Endothelial cell of umbilical vein (primary cell): ENCODE results near the gene UBE2B. TPM values are rescaled to one million over a fixed set of nuclear protein-coding genes. Genes with fewer than 3 reads are reported as not detected.

ENCODE experiments used
- Bru-seq: library from RNA; stranded (reverse); fragments of 400-500 nt; gene quantifications from one replicate; lab custom pipeline; 2021; lab: Mats Ljungman, UMichigan
- BruChase-seq, 2 experiments: library from RNA; stranded (reverse); fragments of 400-500 nt; gene quantifications; one replicate each; lab custom pipeline; 2021; lab: Mats Ljungman, UMichigan
- BruUV-seq: library from RNA; stranded (reverse); fragments of 400-500 nt; replicated peaks from 2 replicates; lab custom pipeline; 2021; lab: Mats Ljungman, UMichigan
- CTCF ChIA-PET: fragments of 300-600, 350-600 bp; sonication (Branson Sonifier 250); formaldehyde crosslinking; loops from one replicate; lab custom pipeline; 2021; ENCODE audit warnings: antibody characterized with exemption, inconsistent platforms; lab: Charles Lee
- POLR2A ChIA-PET: fragments of 300-600, 350-600 bp; sonication (Branson Sonifier 250); formaldehyde crosslinking; loops from one replicate; lab custom pipeline; 2021; ENCODE audit warnings: antibody characterized with exemption, inconsistent platforms; lab: Charles Lee
- DNase-seq: peaks from one replicate; pipeline ENCODE4 v3.0.0-alpha.2; 2011; ENCODE audit warnings: low read depth, low spot score
- FAIRE-seq: peaks from 2 replicates; lab custom pipeline; 2011; peaks lifted over from hg19 to GRCh38; lab: Jason Lieb, UNC
- H2AFZ ChIP-seq: 2 replicates; pipeline ENCODE4 v1.6.0; 2012; ENCODE audit warnings: low read depth, low read length, control low read depth, inconsistent platforms
- H3K27ac ChIP-seq: 2 replicates; pipeline ENCODE4 v1.5.1; 2011; ENCODE audit warnings: low read depth, mild to moderate bottlenecking, control low read depth, low read length, moderate library complexity; ENCODE audit not compliant: insufficient read depth
- H3K27me3 ChIP-seq, 2 experiments: 2 replicates each; pipeline versions ENCODE4 v1.6.0 to v1.6.1; 2011; ENCODE audit warnings: low read length in 2 of 2, mixed read lengths in 1 of 2; ENCODE audit not compliant: control insufficient read depth in 2 of 2, insufficient read depth in 2 of 2
- H3K36me3 ChIP-seq, 2 experiments: 2 replicates in 1 of 2; 3 replicates in 1 of 2; pipeline ENCODE4 v1.5.1; 2011; ENCODE audit warnings: low read length in 2 of 2, mild to moderate bottlenecking in 1 of 2, moderate library complexity in 1 of 2; ENCODE audit not compliant: control insufficient read depth in 2 of 2, insufficient read depth in 2 of 2; ENCODE audit errors: extremely low read depth in 1 of 2
- H3K4me1 ChIP-seq: 3 replicates; pipeline ENCODE4 v1.5.1; 2011; ENCODE audit warnings: mild to moderate bottlenecking, low read length; ENCODE audit not compliant: control insufficient read depth, insufficient read depth; ENCODE audit errors: extremely low read depth
- H3K4me2 ChIP-seq: 2 replicates; pipeline ENCODE4 v1.6.1; 2011; ENCODE audit warnings: low read length, control low read depth, mixed read lengths; ENCODE audit not compliant: insufficient read depth
- H3K4me3 ChIP-seq, 3 experiments: fragments of 200-600 bp in 1 of 3; sonication (generic), shearing (Covaris generic) in 1 of 3; replicated peaks in 1 of 3; 2 replicates each; pipeline ENCODE4 v1.5.1; 2011 to 2016; ENCODE audit warnings: control low read depth in 3 of 3, low read length in 3 of 3, mild to moderate bottlenecking in 2 of 3, inconsistent platforms in 1 of 3, low read depth in 1 of 3, moderate library complexity in 1 of 3; ENCODE audit not compliant: insufficient read depth in 1 of 3
- H3K79me2 ChIP-seq: 2 replicates; pipeline ENCODE4 v1.6.0; 2012; ENCODE audit warnings: low read length, inconsistent platforms; ENCODE audit not compliant: control insufficient read depth, insufficient read depth
- H3K9ac ChIP-seq: replicated peaks from 2 replicates; pipeline ENCODE3; 2011; ENCODE audit warnings: low read length, control low read depth; ENCODE audit not compliant: insufficient read depth; ENCODE audit errors: extremely low read depth
- H3K9me1 ChIP-seq: replicated peaks from 3 replicates; pipeline ENCODE4 v1.6.0; 2011; ENCODE audit warnings: mild to moderate bottlenecking, low read length; ENCODE audit not compliant: control insufficient read depth, insufficient read depth; ENCODE audit errors: extremely low read depth
- H3K9me3 ChIP-seq: replicated peaks from 2 replicates; pipeline ENCODE4 v1.5.1; 2012; ENCODE audit warnings: low read length, inconsistent platforms; ENCODE audit not compliant: control insufficient read depth, insufficient read depth
- H4K20me1 ChIP-seq: replicated peaks from 2 replicates; pipeline ENCODE3; 2011; ENCODE audit warnings: mild to moderate bottlenecking, low read length; ENCODE audit not compliant: control insufficient read depth, insufficient read depth; ENCODE audit errors: extremely low read depth
- EZH2 ChIP-seq: IDR thresholded peaks from 2 replicates; pipeline ENCODE4 v1.6.1; 2012; ENCODE audit warnings: borderline replicate concordance, low read depth, mild to moderate bottlenecking, moderate library complexity, low read length, inconsistent platforms; ENCODE audit not compliant: severe bottlenecking
- FOS ChIP-seq: IDR thresholded peaks from 2 replicates; pipeline ENCODE4 v1.6.1; 2011; ENCODE audit warnings: mild to moderate bottlenecking, low read length, moderate library complexity, borderline replicate concordance; ENCODE audit not compliant: insufficient read depth
- GATA2 ChIP-seq: IDR thresholded peaks from 2 replicates; pipeline ENCODE4 v1.7.0; 2011; ENCODE audit warnings: low read depth, mild to moderate bottlenecking, moderate library complexity, mixed read lengths, low read length; ENCODE audit not compliant: insufficient read length, insufficient read depth
- JUN ChIP-seq: IDR thresholded peaks from 2 replicates; pipeline ENCODE4 v1.6.1; 2011; ENCODE audit warnings: borderline replicate concordance, low read depth; ENCODE audit not compliant: insufficient read length, insufficient read depth
- MYC ChIP-seq: IDR thresholded peaks from one replicate; pipeline ENCODE4 v1.6.1; 2011; ENCODE audit warnings: mild to moderate bottlenecking, low read depth, low read length
- POLR2A ChIP-seq: IDR thresholded peaks from 2 replicates; pipeline ENCODE4 v1.6.1; 2012; ENCODE audit warnings: low read depth, mild to moderate bottlenecking, control low read depth, low read length
- POLR2AphosphoS5 ChIP-seq: IDR thresholded peaks from 2 replicates; pipeline ENCODE4 v1.6.1; 2012; ENCODE audit warnings: low read depth, mild to moderate bottlenecking, control low read depth, low read length, moderate library complexity; ENCODE audit not compliant: insufficient read depth
- dilution Hi-C: fragments of 300-500 bp; cut with MboI; formaldehyde crosslinking; loops from one replicate; pipeline ENCODE4 v1.15.0; 2019; ENCODE audit warnings: low sequenced_read_pairs; ENCODE audit not compliant: extremely low pct_ligation_motif_present
- intact Hi-C: fragments of 100-400 bp; cut with micrococcal nuclease; formaldehyde crosslinking; loops from one replicate; pipeline ENCODE4 v1.10.0; 2022
- long read RNA-seq: library from polyadenylated mRNA; stranded (forward); transcript quantifications from one replicate; pipeline ENCODE4 v2.0.0, GENCODE V29; 2021
- polyA minus RNA-seq, 3 experiments: library from RNA; depleted of rRNA, polyadenylated mRNA; stranded (reverse); fragments of >200 nt; gene quantifications; 1 replicate in 1 of 3; 2 replicates in 2 of 3; pipeline ENCODE4 v1.2.3, GENCODE V29; 2011
- polyA plus RNA-seq, 4 experiments: library from polyadenylated mRNA; depleted of rRNA in 3 of 4; stranded (reverse) in 3 of 4; unstranded in 1 of 4; fragments of >200 nt; gene quantifications; 2 replicates each; pipeline versions ENCODE4 v1.2.1 to v1.2.3, GENCODE V29; 2011 to 2012; ENCODE audit warnings: missing spikeins in 1 of 4
- total RNA-seq: library from RNA; stranded (reverse); gene quantifications from 2 replicates; pipeline ENCODE4 v1.2.3, GENCODE V29; 2021
- TF ChIP-seq, protein P1 (sequence below): IDR thresholded peaks from 2 replicates; pipeline ENCODE4 v1.6.1; 2011; ENCODE audit not compliant: insufficient read depth, insufficient read length
- TF ChIP-seq, protein P2 (sequence below), 2 donors: IDR thresholded peaks; 1 replicate in 1 of 2; 2 replicates in 1 of 2; pipeline ENCODE4 v1.5.1; 2011; ENCODE audit warnings: low read length in 2 of 2, mild to moderate bottlenecking in 2 of 2, moderate library complexity in 2 of 2, control low read depth in 1 of 2, inconsistent platforms in 1 of 2, low read depth in 1 of 2; ENCODE audit not compliant: insufficient read depth in 1 of 2; ENCODE audit errors: extremely low read depth in 1 of 2

Gene UBE2B
- total RNA-seq = 109 and 110 TPM in 2 replicates
- polyA plus RNA-seq = 23.9 and 37.8 TPM in 2 replicates
- polyA plus RNA-seq (2011; cell fraction: cytosol; rRNA removed) = 37.6 and 39.2 TPM in 2 replicates
- 28.8 and 50.6 TPM in 2 replicates for polyA plus RNA-seq (2011; cell fraction: nucleus; rRNA removed)
- 65.9 and 97.4 TPM in 2 replicates for polyA plus RNA-seq (2012)
- polyA minus RNA-seq = 9.7 and 14.6 TPM in 2 replicates
- polyA minus RNA-seq (2011; cell fraction: cytosol; rRNA and poly(A)+ RNA removed) = 42.6 TPM
- polyA minus RNA-seq (2011; cell fraction: nucleus; rRNA and poly(A)+ RNA removed) = 37.4 and 41.7 TPM in 2 replicates
- percentile 93 among the genes with signal in this experiment for Bru-seq, nascent RNA
- BruChase-seq, experiment 1, labeled RNA remaining after a 6-hour chase = percentile 91 among the genes with signal in this experiment
- percentile 95 among the genes with signal in this experiment for BruChase-seq, experiment 2, labeled RNA remaining after a 2-hour chase
- long read RNA-seq, transcript UBE2B-201 (6 exons, 2,515 nt) = major isoform, 77 of 89 reads
- long read RNA-seq, partial matches to known transcripts = 4 of 89 reads
- long read RNA-seq, other reads (novel, unspliced or antisense) = 5 of 89 reads

DNA sequence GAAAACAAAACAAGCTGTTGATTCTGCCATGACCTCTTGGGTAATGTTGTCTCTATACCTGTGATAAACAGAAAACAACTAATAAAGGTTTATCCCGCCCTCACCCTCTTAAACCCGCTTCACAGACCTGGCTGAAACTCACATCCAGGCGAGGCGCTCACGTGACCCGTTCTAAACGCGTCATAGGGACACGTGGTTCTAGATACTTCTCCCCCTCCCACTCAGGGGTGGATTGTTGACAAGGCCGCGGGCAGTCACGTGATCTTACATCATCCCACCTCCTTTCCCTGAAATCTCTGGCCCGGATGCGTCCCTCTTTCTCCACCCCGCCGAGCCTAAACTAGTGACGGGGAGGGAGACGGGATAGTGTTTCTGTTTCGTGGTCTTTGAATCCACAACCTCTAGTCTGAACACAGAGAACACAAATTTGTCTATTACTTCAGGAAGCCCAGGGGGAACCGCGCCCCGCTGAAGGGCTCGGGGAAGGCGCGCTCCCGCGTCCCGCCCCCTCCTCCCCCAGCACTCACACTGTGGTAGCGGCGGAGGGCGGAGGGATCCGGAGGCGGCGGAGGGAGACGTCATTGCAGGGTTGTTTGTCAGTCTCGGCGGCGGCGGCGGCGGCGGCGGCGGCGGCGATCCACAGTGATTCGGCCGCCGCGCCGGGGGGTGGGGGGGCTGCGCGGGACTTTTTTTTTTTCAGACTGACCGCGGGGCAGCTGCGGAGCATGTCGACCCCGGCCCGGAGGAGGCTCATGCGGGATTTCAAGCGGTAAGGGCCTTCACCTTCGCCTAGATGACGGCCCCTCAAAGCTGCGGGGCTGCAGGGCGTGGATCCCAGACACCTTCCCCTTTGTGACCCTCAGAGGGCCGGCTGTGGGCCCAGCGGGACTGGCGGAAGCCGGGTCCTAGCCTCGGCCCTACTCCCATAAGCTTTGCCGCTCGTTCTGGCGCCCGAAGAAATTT is at the start of gene UBE2B:
UBE2B (plus strand) TSS at position 699 of the 963 bp plus-strand sequence; CDS start at position 726, 27 bp downstream.
- Histone ChIP-seq H3K9ac (peak within 1 kb of the TSS; percentile 98), H3K9me3 (no peaks in the 10 kb centered on the region), H3K36me3 (peaks cover 0 to 2% of the 10 kb centered on the region in 2 experiments), H3K4me1 (peaks cover 11% of the 10 kb centered on the region), H3K79me2 (peaks cover 43% of the 10 kb centered on the region), H3K27me3 (no peaks in the 10 kb centered on the region), H4K20me1 (peaks cover 10% of the 10 kb centered on the region), H2AFZ (peak within 1 kb of the TSS; percentile 94), H3K4me3 (peak within 1 kb of the TSS; percentile 91 to 94 (median 93)), H3K9me1 (no peaks in the 10 kb centered on the region), H3K4me2 (peak within 1 kb of the TSS; percentile 77), H3K27ac (peak within 1 kb of the TSS; percentile 97)
- POLR2A ChIA-PET = interaction anchor here (0.6 to 1.0 kb wide), 7 partner anchors 65 to 216 kb away, joined by 3 to 4 read pairs (median 3); no protein-coding TSS in a partner anchor
- BruUV-seq = no TSS peak
- CTCF ChIA-PET = interaction anchor here (1.0 to 2.0 kb wide), 6 partner anchors 40 to 216 kb away, joined by 3 to 11 read pairs (median 4); partner anchors contain the start of gene CDKN2AIPNL
- TF ChIP-seq, protein P1, sequence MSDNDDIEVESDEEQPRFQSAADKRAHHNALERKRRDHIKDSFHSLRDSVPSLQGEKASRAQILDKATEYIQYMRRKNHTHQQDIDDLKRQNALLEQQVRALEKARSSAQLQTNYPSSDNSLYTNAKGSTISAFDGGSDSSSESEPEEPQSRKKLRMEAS = peak; percentile 100
- no peak for TF ChIP-seq EZH2
- TF ChIP-seq FOS = peak; percentile 9
- no peak for TF ChIP-seq MYC
- TF ChIP-seq GATA2 = no peak
- peak; percentile 90 for TF ChIP-seq POLR2A
- TF ChIP-seq, protein P2, sequence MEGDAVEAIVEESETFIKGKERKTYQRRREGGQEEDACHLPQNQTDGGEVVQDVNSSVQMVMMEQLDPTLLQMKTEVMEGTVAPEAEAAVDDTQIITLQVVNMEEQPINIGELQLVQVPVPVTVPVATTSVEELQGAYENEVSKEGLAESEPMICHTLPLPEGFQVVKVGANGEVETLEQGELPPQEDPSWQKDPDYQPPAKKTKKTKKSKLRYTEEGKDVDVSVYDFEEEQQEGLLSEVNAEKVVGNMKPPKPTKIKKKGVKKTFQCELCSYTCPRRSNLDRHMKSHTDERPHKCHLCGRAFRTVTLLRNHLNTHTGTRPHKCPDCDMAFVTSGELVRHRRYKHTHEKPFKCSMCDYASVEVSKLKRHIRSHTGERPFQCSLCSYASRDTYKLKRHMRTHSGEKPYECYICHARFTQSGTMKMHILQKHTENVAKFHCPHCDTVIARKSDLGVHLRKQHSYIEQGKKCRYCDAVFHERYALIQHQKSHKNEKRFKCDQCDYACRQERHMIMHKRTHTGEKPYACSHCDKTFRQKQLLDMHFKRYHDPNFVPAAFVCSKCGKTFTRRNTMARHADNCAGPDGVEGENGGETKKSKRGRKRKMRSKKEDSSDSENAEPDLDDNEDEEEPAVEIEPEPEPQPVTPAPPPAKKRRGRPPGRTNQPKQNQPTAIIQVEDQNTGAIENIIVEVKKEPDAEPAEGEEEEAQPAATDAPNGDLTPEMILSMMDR (IDR thresholded peaks at IDR 0.05; ENCODE audit: extremely low read depth in 1 of 2, insufficient read depth in 1 of 2, low read depth in 1 of 2, low read length in 2 of 2) = no peak
- TF ChIP-seq JUN = peak; percentile 44
- peak; percentile 79 for TF ChIP-seq POLR2AphosphoS5
- intact Hi-C loops (loop anchor here (1.0 to 5.0 kb wide), 7 partner anchors 40 to 261 kb away; partner anchors contain the start of genes CDKN2AIPNL and SAR1B), dilution Hi-C loops (no loop called here)
- FAIRE-seq (peak; percentile 96), DNase-seq (peak; percentile 99)
